H1 (cell line): ENCODE measurements around the gene PKD2L2.

ENCODE experiments used
- CTCF ChIP-seq, 3 experiments: IDR thresholded peaks; 1 replicate in 2 of 3; 2 replicates in 1 of 3; pipeline versions ENCODE4 v1.5.1 to v1.6.1; 2011; ENCODE audit warnings: low read length in 3 of 3, mild to moderate bottlenecking in 3 of 3, inconsistent platforms in 2 of 3, low read depth in 1 of 3, moderate library complexity in 1 of 3; ENCODE audit not compliant: insufficient read depth in 1 of 3; ENCODE audit errors: control extremely low read depth in 1 of 3
- EP300 ChIP-seq, 2 experiments: IDR thresholded peaks; 1 replicate in 1 of 2; 2 replicates in 1 of 2; pipeline ENCODE4 v1.6.1; 2011 to 2012; ENCODE audit warnings: low read depth in 2 of 2, low read length in 2 of 2, mild to moderate bottlenecking in 2 of 2, borderline replicate concordance in 1 of 2, inconsistent platforms in 1 of 2, moderate library complexity in 1 of 2
- EZH2 ChIP-seq: fragments of 200-600 bp; sonication (generic); IDR thresholded peaks from 2 replicates; pipeline ENCODE4 v1.7.1; 2012; ENCODE audit warnings: low read depth, mild to moderate bottlenecking, moderate library complexity, low read length, inconsistent platforms; ENCODE audit not compliant: severe bottlenecking
- POLR2AphosphoS5 ChIP-seq: IDR thresholded peaks from 2 replicates; pipeline ENCODE4 v1.6.1; 2011; ENCODE audit warnings: low read depth, low read length
- SP1 ChIP-seq: IDR thresholded peaks from 2 replicates; pipeline ENCODE4 v1.6.1; 2011; ENCODE audit warnings: low read depth, low read length

- TF ChIP-seq POLR2AphosphoS5 (no peak), SP1 (no peak), EZH2 (no peak), CTCF (IDR thresholded peaks at IDR 0.05; ENCODE audit: control extremely low read depth in 1 of 3, insufficient read depth in 1 of 3, low read depth in 1 of 3, low read length in 3 of 3) (no peak), EP300 (IDR thresholded peaks at IDR 0.05; ENCODE audit: borderline replicate concordance in 1 of 2, low read depth in 2 of 2, low read length in 2 of 2) (no peak)
Observed at GRCh38 chr5:137842296-137842695, 47.0 kb upstream of the PKD2L2 start.
